PC-9 (cell line): Measurements from ENCODE around the gene BMERB1. TPM values are rescaled to one million over a fixed set of nuclear protein-coding genes. Genes with fewer than 3 reads are reported as not detected.

ENCODE experiments used
- BruUV-seq: library from RNA; stranded (reverse); fragments of 400-500 nt; replicated peaks from 2 replicates; lab custom pipeline; 2021; lab: Mats Ljungman, UMichigan
- CTCF ChIA-PET: fragments of 300-600 bp; sonication (Branson Sonifier 250); formaldehyde crosslinking; loops from one replicate; lab custom pipeline; 2022; ENCODE audit warnings: antibody characterized with exemption; lab: Charles Lee
- POLR2A ChIA-PET: fragments of 300-600 bp; sonication (Branson Sonifier 250); formaldehyde crosslinking; loops from one replicate; lab custom pipeline; 2022; ENCODE audit warnings: antibody characterized with exemption; ENCODE audit not compliant: unreplicated experiment; lab: Charles Lee
- DNase-seq, 2 experiments: peaks; one replicate each; pipeline versions ENCODE4 v3.0.0 to v3.0.0-alpha.2; 2015 to 2022; ENCODE audit warnings: mixed read lengths in 1 of 2
- H2AFZ ChIP-seq: fragments of 200-600 bp; sonication (generic); 2 replicates; pipeline ENCODE4 v1.8.1; 2017; ENCODE audit warnings: antibody characterized with exemption
- H3F3A ChIP-seq: fragments of 200-600 bp; sonication (generic); 2 replicates; pipeline ENCODE4 v1.8.1; 2017; ENCODE audit warnings: antibody characterized with exemption, mild to moderate bottlenecking, low read depth; ENCODE audit not compliant: insufficient read depth
- H3K27ac ChIP-seq: fragments of 200-600 bp; sonication (generic); 2 replicates; pipeline ENCODE4 v1.6.1; 2016; ENCODE audit warnings: mixed run types
- H3K27me3 ChIP-seq: fragments of 200-600 bp; sonication (generic); 2 replicates; pipeline ENCODE4 v1.6.1; 2016; ENCODE audit warnings: low read depth, mixed run types; ENCODE audit not compliant: insufficient read depth
- H3K36me3 ChIP-seq: fragments of 200-600 bp; sonication (generic); 2 replicates; pipeline ENCODE4 v1.6.1; 2016; ENCODE audit warnings: low read depth, mixed run types
- H3K4me1 ChIP-seq: fragments of 200-600 bp; sonication (generic); replicated peaks from 2 replicates; pipeline ENCODE4 v1.6.1; 2016; ENCODE audit warnings: mixed run types; ENCODE audit not compliant: insufficient read depth
- H3K4me2 ChIP-seq: fragments of 200-600 bp; sonication (generic); 2 replicates; pipeline ENCODE4 v1.6.1; 2017; ENCODE audit warnings: mixed run types
- H3K4me3 ChIP-seq: fragments of 200-600 bp; sonication (generic); 2 replicates; pipeline ENCODE4 v1.6.1; 2016; ENCODE audit warnings: mixed run types
- H3K79me2 ChIP-seq: fragments of 200-600 bp; sonication (generic); 2 replicates; pipeline ENCODE4 v1.6.1; 2017; ENCODE audit warnings: low read depth, mixed run types
- H3K9me2 ChIP-seq: fragments of 200-600 bp; sonication (generic); 2 replicates; pipeline ENCODE4 v1.8.1; 2017; ENCODE audit warnings: mild to moderate bottlenecking; ENCODE audit not compliant: insufficient read depth
- H3K9me3 ChIP-seq: fragments of 200-600 bp; sonication (generic); 2 replicates; pipeline ENCODE4 v1.8.1; 2016; ENCODE audit warnings: low read depth; ENCODE audit not compliant: insufficient read depth
- H4K20me1 ChIP-seq: fragments of 200-600 bp; sonication (generic); 2 replicates; pipeline ENCODE4 v1.8.1; 2017; ENCODE audit not compliant: insufficient read depth
- CTCF ChIP-seq: fragments of 200-600 bp; sonication (generic); conservative IDR thresholded peaks from 2 replicates; pipeline ENCODE4 v1.6.1; 2017; ENCODE audit warnings: mixed run types, antibody characterized with exemption, mild to moderate bottlenecking, moderate library complexity
- EZH2 ChIP-seq: fragments of 200-600 bp; sonication (generic); IDR thresholded peaks from 2 replicates; pipeline ENCODE4 v1.8.0; 2017; ENCODE audit warnings: antibody characterized with exemption, low read depth
- intact Hi-C: fragments of 100-400 bp; cut with micrococcal nuclease; formaldehyde crosslinking; loops from one replicate; pipeline ENCODE4 v1.10.0; 2022; ENCODE audit not compliant: unreplicated experiment
- total RNA-seq: library from RNA; stranded (reverse); gene quantifications from 2 replicates; pipeline ENCODE4 v1.2.3, GENCODE V29; 2021

Gene BMERB1
- total RNA-seq, 1 experiment from 2014 or later: 4.3 TPM

- Histone ChIP-seq H3K9me3 (no peaks in the 10 kb centered on the region), H3K4me1 (peaks cover 6% of the 10 kb centered on the region), H3K27me3 (no peaks in the 10 kb centered on the region), H3K4me3 (no peak overlapping the region), H3K36me3 (peaks cover 46% of the 10 kb centered on the region), H2AFZ (no peak overlapping the region), H3K79me2 (no peaks in the 10 kb centered on the region), H3K27ac (no peak overlapping the region), H3K4me2 (no peak overlapping the region), H4K20me1 (no peaks in the 10 kb centered on the region), H3K9me2 (no peaks in the 10 kb centered on the region), H3F3A (peaks cover 30% of the 10 kb centered on the region)
- peak in 1 of 2 experiments; percentile 37 for DNase-seq
- no TSS peak for BruUV-seq
- intact Hi-C loops: no loop called here
- POLR2A ChIA-PET: no interaction called here
- TF ChIP-seq EZH2: no peak
- no peak for TF ChIP-seq CTCF
- CTCF ChIA-PET: no interaction called here
These were observed 184.0 kb downstream of the BMERB1 start for GRCh38 chr16:15618392-15618791.

DNA sequence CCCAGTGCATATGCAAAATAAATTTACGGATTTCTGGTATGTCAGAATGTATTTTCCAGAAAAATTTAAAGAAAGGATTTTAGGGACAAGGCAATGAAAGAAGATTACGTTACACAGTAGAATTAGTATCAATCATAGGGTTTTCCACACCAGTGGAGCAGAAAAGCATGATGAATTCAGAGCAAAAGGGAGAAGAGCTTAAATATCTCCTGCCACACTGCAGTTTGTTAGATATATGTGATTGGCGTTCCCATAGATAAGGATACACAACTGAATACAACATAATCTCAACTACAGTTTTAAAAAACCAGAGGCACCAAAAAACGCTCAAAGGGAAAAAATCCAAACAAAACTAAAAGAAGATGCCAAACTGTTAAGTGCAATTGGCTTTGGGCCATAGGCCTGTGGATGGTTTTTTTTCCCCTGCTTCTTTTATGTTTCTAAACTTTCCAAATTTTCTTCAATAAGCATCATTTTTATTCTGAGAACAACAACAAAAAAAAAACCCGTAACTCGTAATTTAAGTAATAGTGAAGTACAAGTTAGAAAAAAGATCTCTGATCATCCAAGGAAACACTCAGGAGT is 186.3 kb downstream of the BMERB1 start:
- Histone ChIP-seq H3K27me3 (no peaks in the 10 kb centered on the region), H4K20me1 (no peaks in the 10 kb centered on the region), H3K4me2 (no peak overlapping the region), H3K79me2 (no peaks in the 10 kb centered on the region), H3K9me2 (no peaks in the 10 kb centered on the region), H3K36me3 (peaks cover 43% of the 10 kb centered on the region), H3F3A (peaks cover 10% of the 10 kb centered on the region; the same call in 1 of the 2 replicates), H2AFZ (no peak overlapping the region), H3K9me3 (no peaks in the 10 kb centered on the region), H3K4me1 (no peaks in the 10 kb centered on the region), H3K27ac (no peak overlapping the region), H3K4me3 (no peak overlapping the region)
- BruUV-seq: no TSS peak
- POLR2A ChIA-PET: no interaction called here
- CTCF ChIA-PET: no interaction called here
- intact Hi-C loops: no loop called here
- TF ChIP-seq CTCF: no peak
- TF ChIP-seq EZH2: no peak
- no peak for DNase-seq

GRCh38 chr16:15621456-15621855 is 187.1 kb downstream of the BMERB1 start:
- Histone ChIP-seq H3K9me3 (no peaks in the 10 kb centered on the region), H3K4me1 (no peaks in the 10 kb centered on the region), H3K27me3 (no peaks in the 10 kb centered on the region), H3K79me2 (no peaks in the 10 kb centered on the region), H3K27ac (no peak overlapping the region), H3K9me2 (no peaks in the 10 kb centered on the region), H3F3A (peaks cover 7% of the 10 kb centered on the region; the same call in 1 of the 2 replicates), H2AFZ (no peak overlapping the region), H3K4me3 (no peak overlapping the region), H3K36me3 (peaks cover 36% of the 10 kb centered on the region), H3K4me2 (no peak overlapping the region), H4K20me1 (no peaks in the 10 kb centered on the region)
- intact Hi-C loops: no loop called here
- POLR2A ChIA-PET: no interaction called here
- TF ChIP-seq CTCF (no peak), EZH2 (no peak)
- CTCF ChIA-PET: no interaction called here
- BruUV-seq: no TSS peak
- DNase-seq: no peak
